Measurements from ENCODE around the gene SEMA3D.

Gene SEMA3D

DNA sequence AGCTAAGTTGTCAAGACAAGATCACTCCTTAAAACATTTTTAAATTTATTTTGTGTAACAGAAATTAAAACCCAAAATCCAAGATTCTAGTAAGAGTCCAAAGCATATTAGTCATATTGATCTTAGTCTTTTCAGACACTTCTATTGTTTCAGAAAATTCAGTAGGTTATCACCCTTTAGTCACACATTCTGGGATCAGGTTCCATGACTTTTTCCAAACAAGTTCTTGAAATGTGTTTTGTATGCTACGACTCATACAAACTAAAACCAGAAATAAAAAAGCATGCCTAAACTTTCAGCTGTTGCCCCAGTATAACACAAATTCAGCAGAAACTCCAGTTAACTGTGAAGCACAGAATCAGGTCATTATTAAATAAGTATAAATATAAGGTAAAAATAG is 10.7 kb downstream of the SEMA3D start:
- TF ChIP-seq, protein P1, sequence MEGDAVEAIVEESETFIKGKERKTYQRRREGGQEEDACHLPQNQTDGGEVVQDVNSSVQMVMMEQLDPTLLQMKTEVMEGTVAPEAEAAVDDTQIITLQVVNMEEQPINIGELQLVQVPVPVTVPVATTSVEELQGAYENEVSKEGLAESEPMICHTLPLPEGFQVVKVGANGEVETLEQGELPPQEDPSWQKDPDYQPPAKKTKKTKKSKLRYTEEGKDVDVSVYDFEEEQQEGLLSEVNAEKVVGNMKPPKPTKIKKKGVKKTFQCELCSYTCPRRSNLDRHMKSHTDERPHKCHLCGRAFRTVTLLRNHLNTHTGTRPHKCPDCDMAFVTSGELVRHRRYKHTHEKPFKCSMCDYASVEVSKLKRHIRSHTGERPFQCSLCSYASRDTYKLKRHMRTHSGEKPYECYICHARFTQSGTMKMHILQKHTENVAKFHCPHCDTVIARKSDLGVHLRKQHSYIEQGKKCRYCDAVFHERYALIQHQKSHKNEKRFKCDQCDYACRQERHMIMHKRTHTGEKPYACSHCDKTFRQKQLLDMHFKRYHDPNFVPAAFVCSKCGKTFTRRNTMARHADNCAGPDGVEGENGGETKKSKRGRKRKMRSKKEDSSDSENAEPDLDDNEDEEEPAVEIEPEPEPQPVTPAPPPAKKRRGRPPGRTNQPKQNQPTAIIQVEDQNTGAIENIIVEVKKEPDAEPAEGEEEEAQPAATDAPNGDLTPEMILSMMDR (IDR thresholded peaks at IDR 0.05; ENCODE audit: low read depth, low read length): no peak
- DNase-seq (ENCODE audit: low read depth in 2 of 2): peak; percentile 9 to 30
- no peak overlapping the region for H3K4me3 ChIP-seq (replicated peaks in 1 of 2; ENCODE audit: low read depth in 2 of 2, low read length in 2 of 2)

DNA sequence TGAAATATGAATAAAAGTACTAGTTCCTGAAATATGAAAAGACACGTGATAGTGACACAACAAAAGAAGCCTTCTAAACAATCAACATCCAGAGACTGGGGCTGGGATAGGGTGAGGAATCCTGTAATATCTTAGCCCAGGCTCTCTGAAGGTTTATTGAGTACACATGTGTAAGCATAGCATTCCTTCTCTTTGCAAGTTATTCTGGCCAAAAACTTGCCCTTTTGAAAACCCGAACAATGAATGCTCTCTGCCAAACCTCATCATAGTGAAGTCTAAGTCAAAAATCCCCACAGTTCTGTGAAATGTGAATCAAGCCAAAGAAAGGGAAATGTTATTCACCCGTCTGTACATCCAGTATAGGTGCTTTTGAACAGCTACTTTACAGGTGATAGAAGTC is 11.6 kb downstream of the SEMA3D start:
- TF ChIP-seq, protein P1 (IDR thresholded peaks at IDR 0.05; ENCODE audit: low read depth, low read length): no peak
- DNase-seq (ENCODE audit: low read depth in 2 of 2): peak; percentile 26 to 29
- H3K4me3 ChIP-seq (replicated peaks in 1 of 2; ENCODE audit: low read depth in 2 of 2, low read length in 2 of 2): no peak overlapping the region

DNA sequence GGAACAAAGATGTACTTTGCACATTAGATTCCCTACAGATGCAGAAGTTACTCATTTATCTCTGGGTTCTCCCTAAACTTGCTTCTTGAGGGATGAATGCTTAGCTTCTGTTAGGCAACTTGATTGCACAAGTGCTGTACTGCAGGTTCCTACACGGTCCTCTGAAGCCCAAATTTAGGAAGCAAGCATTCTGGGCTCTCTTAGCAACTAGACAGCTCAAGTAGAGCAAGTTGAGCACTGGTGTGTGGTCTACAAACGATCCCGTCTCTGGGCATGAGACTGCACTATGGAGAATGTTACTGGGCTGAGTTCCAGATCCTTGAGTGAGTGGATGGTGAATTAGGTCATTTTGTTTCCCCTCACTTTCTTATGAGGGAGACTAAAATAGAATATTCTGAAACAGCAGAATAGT is 14.3 kb downstream of the SEMA3D start:
- TF ChIP-seq, protein P1 (IDR thresholded peaks at IDR 0.05; ENCODE audit: low read depth, low read length): no peak
- H3K4me3 ChIP-seq (replicated peaks in 1 of 2; ENCODE audit: low read depth in 2 of 2, low read length in 2 of 2): no peak overlapping the region
- DNase-seq (ENCODE audit: low read depth in 2 of 2): peak; percentile 79 to 81

DNA sequence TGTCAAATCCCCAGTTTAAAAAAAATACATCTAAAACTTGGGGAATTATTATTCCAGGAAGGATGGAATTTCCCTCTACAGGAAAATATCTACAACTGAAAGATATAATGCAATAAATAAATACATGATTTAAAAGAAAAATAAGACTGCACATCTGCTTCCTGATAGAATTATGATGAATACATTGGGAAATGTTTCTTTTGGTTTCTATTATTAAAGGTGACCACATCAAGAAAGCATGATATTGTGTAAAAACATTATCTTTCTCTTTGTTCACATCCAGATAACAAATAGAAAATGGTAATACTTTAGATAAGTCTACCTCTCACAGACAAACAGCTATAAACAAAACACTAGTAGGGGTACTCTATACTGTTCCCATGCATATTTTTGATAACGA is 19.2 kb downstream of the SEMA3D start:
- H3K4me3 ChIP-seq (replicated peaks in 1 of 2; ENCODE audit: low read depth in 2 of 2, low read length in 2 of 2): no peak overlapping the region
- DNase-seq (ENCODE audit: low read depth in 2 of 2): peak in 1 of 2 donors; percentile 44
- TF ChIP-seq, protein P1 (IDR thresholded peaks at IDR 0.05; ENCODE audit: low read depth, low read length): no peak

DNA sequence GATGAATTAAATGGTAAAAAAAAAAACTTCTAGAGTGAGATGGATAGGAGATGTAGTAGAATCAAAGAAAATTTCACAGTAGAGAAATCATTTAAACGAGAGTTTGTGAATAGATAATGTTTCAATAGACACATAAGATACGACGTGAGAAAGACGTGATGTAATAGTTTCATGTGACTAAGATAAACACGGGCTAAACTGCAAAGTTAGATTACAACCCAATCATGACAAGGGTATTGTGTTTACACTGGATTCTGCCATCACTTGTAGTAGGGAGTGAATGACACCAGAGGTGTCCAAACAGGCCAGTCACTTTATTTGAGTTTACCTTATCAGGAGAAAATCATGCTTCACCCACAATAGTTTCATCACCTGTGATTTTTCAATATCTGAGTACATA is 21.6 kb downstream of the SEMA3D start:
- DNase-seq (ENCODE audit: low read depth in 2 of 2): no peak
- TF ChIP-seq, protein P1 (IDR thresholded peaks at IDR 0.05; ENCODE audit: low read depth, low read length): no peak
- no peak overlapping the region for H3K4me3 ChIP-seq (replicated peaks in 1 of 2; ENCODE audit: low read depth in 2 of 2, low read length in 2 of 2)

DNA sequence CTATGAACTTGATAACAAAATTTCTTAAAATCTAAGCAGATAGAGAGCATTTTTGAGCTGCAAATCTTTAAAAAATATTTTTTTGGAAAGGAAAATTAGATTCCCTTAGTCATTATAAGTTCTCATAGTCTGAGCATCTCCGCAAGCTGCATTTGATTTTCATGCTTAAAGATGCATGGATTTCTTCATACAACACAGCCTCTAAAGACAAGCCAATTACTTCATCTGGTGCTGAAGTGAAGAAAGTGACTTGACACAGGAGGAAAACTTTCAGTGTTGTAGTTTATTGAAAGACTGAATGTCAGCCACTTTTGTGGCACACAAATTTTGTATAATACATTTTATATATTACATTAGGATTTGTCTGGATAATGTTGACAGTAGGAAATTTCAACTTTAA is 22.5 kb downstream of the SEMA3D start:
- no peak for DNase-seq (ENCODE audit: low read depth in 2 of 2)
- TF ChIP-seq, protein P1 (IDR thresholded peaks at IDR 0.05; ENCODE audit: low read depth, low read length): no peak
- no peak overlapping the region for H3K4me3 ChIP-seq (replicated peaks in 1 of 2; ENCODE audit: low read depth in 2 of 2, low read length in 2 of 2)

DNA sequence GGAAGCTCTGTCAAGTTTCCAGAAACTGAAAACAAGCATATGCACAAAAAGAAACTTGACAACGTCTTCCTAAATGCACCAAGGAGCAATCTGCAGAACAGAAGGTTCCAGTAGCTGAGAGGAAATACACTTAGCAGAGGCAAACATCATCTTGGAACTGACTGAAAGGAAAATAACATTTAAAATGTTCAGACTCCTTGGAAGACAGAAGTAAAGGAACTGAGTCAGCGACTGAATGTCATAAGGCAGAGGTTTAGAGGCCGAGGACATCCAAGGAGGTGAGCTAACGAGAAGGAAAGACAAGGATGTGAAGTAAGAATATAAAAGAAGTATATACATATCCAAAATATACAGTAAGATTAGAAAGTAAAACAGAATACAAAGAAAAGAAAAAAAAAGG is 24.1 kb downstream of the SEMA3D start:
- peak; percentile 18 to 51 for DNase-seq (ENCODE audit: low read depth in 2 of 2)

More for the DNA sequence above, 24.1 kb downstream of the SEMA3D start:
- H3K4me3 ChIP-seq (replicated peaks in 1 of 2; ENCODE audit: low read depth in 2 of 2, low read length in 2 of 2): no peak overlapping the region
- TF ChIP-seq, protein P1 (IDR thresholded peaks at IDR 0.05; ENCODE audit: low read depth, low read length): no peak
